GM12864 (cell line): ENCODE data around the gene EEFSEC.

Source experiments
- DNase-seq: peaks from one replicate; pipeline ENCODE4 v3.0.0-alpha.2; 2011; ENCODE audit warnings: low read depth
- H3K4me3 ChIP-seq: 2 replicates; pipeline ENCODE4 v1.5.1; 2011; ENCODE audit warnings: mild to moderate bottlenecking, low read depth, low read length, control low read depth
- CTCF ChIP-seq: IDR thresholded peaks from 2 replicates; pipeline ENCODE4 v1.5.1; 2011; ENCODE audit warnings: low read depth, mild to moderate bottlenecking, moderate library complexity, low read length, control low read depth, inconsistent platforms; ENCODE audit errors: missing control alignments

EEFSEC gene

DNA sequence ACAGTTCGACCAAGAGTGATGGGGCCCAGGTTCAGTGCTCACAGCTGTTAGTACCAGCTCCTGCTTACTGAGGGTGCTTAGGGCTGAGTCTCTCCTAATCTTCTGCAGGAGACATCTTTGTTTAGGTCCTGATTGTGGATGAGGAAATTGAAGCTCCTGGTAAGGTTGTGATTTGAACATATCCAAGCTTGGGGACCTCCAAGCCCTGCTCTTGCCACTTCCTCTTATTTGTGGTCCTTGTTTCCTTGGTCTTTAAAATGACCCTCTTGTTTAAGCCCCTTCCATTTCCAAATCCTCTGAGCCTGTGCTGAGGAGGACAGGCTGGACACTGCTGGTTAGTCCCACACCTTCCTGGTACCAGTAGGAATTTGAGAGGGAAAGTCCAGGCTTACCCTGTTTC is 87.0 kb downstream of the EEFSEC start:
- no peak overlapping the region for H3K4me3 ChIP-seq
- TF ChIP-seq CTCF, result no peak
- DNase-seq, result no peak

- no peak overlapping the region for H3K4me3 ChIP-seq
- DNase-seq, result no peak
- no peak for TF ChIP-seq CTCF
These were observed 88.5 kb downstream of the EEFSEC start for GRCh38 chr3:128241741-128242140.

DNA sequence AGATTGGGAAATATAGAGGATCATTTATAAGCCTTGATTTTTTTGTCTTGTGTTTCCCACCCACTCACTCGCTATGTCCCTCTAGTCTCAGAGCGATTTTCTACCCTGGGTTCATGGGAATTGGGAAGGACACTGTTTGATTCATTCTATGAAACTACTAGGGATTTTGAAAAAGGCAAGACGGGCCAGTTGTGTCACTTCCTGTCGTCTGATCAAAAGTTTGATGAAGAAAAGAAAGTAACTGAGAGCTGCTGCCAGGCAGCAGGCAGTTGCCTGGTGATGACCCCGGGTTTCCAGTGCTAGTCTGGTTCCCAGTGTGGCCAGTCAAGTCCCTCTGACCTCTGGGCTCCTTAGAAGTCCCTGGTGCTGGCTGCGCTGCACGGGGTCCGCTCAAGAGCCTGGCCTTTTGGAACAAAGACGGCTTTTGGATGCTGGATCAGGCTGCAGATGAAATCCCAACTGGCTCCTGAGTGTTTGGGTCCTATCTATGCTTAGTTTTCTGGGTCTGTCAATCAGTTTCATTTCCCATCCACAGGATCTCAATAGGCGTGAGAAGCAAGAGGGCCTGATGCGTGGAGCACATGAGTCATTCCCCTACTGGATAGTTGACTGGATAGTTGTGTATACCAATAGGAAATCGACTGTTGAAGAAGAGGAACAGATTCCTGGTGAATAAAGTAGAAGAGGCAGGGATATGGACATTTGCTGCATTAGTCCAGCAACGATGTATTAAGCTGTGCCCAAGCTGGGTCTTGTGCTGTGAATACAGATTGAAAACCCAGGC is 89.7 kb downstream of the EEFSEC start:
- H3K4me3 ChIP-seq, result no peak overlapping the region
- no peak for TF ChIP-seq CTCF
- DNase-seq, result no peak

DNA sequence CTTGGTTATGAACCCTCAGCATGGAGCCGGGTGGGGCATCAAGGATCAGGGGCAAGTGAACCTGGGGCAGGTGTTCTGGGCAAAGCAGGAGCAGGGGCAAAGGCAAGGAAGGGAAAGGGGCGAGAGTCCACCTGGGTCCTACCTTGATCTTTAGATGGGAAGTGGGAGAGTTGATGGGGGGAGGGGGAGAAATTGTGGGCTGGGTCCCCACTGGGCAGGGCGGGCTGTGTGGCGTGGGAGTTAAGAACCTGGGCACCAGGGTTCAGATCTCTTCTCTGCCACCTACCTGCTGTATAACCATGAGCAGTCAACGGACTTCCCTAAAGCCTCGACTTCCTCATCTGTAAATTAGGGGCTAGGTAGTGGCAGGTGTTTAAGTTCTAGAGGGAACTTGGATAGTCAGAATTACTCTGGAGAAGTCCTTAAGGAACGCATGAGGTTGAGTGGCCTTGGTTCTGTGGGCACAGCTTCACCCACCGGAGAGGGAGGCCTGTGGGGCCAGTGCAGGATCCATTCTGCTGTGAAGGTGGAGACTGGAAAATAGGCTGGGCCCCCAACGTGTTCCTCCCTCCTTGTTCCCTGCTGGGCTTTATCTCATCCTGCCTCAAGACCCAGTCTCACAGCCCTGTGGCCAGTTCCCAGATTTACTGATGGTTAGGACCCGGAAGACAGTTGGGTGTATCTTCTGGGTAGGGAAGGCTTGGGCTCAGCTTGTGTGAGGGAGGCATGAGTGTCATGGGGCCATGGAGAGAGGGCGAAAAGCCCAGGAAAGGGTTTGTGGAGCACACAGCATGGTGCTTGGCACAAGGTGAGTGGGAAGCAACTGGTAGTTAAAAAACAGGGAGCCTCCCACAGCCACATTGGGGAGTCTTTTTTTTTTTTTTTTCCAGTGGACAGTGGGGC is 90.6 kb downstream of the EEFSEC start:
- no peak for TF ChIP-seq CTCF

GRCh38 chr3:128245460-128245859 is 92.2 kb downstream of the EEFSEC start:
- no peak overlapping the region for H3K4me3 ChIP-seq
- DNase-seq, result no peak
- TF ChIP-seq CTCF, result no peak

More for the DNA sequence above, 90.6 kb downstream of the EEFSEC start:
- H3K4me3 ChIP-seq, result no peak overlapping the region
- no peak for DNase-seq

- no peak overlapping the region for H3K4me3 ChIP-seq
- no peak for TF ChIP-seq CTCF
- no peak for DNase-seq
These were observed 94.6 kb downstream of the EEFSEC start for GRCh38 chr3:128247666-128248409.
